ENCODE data around the gene TMCC3. TPM values are rescaled to one million over a fixed set of nuclear protein-coding genes. Genes with fewer than 3 reads are reported as not detected.

TMCC3 gene
- total and polyA plus RNA-seq, 9 of the 15 experiments (the other 6 are each of a cell fraction or from before 2014, with no cell fraction given), result not detected

DNA sequence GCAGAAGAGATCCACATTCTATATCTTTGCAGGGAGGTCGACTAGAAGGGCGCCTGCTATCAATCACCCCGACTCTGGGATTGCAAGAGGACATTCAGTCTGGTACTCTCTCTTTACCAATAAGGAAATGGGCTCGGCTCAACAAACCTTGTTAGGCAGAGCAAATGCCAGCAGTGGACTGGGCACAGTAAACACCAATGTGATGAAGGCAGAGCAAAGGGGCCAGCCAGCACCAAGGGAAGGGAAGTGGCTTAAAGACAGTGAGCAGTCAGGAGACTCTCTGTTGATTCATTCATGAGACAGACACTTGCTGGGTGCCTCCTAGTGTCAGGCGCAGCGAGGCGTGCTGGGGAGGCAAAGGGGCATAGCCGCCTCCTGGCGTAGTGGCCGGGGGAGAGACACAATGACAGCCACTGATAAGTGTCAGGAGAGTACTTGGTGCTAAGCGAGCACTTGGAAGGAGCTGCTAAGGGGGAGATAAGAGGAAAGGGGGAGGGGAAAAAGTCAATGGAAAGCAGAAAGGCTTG lies 34.1 kb downstream of the TMCC3 start (continued):
- TF ChIP-seq, protein P1, sequence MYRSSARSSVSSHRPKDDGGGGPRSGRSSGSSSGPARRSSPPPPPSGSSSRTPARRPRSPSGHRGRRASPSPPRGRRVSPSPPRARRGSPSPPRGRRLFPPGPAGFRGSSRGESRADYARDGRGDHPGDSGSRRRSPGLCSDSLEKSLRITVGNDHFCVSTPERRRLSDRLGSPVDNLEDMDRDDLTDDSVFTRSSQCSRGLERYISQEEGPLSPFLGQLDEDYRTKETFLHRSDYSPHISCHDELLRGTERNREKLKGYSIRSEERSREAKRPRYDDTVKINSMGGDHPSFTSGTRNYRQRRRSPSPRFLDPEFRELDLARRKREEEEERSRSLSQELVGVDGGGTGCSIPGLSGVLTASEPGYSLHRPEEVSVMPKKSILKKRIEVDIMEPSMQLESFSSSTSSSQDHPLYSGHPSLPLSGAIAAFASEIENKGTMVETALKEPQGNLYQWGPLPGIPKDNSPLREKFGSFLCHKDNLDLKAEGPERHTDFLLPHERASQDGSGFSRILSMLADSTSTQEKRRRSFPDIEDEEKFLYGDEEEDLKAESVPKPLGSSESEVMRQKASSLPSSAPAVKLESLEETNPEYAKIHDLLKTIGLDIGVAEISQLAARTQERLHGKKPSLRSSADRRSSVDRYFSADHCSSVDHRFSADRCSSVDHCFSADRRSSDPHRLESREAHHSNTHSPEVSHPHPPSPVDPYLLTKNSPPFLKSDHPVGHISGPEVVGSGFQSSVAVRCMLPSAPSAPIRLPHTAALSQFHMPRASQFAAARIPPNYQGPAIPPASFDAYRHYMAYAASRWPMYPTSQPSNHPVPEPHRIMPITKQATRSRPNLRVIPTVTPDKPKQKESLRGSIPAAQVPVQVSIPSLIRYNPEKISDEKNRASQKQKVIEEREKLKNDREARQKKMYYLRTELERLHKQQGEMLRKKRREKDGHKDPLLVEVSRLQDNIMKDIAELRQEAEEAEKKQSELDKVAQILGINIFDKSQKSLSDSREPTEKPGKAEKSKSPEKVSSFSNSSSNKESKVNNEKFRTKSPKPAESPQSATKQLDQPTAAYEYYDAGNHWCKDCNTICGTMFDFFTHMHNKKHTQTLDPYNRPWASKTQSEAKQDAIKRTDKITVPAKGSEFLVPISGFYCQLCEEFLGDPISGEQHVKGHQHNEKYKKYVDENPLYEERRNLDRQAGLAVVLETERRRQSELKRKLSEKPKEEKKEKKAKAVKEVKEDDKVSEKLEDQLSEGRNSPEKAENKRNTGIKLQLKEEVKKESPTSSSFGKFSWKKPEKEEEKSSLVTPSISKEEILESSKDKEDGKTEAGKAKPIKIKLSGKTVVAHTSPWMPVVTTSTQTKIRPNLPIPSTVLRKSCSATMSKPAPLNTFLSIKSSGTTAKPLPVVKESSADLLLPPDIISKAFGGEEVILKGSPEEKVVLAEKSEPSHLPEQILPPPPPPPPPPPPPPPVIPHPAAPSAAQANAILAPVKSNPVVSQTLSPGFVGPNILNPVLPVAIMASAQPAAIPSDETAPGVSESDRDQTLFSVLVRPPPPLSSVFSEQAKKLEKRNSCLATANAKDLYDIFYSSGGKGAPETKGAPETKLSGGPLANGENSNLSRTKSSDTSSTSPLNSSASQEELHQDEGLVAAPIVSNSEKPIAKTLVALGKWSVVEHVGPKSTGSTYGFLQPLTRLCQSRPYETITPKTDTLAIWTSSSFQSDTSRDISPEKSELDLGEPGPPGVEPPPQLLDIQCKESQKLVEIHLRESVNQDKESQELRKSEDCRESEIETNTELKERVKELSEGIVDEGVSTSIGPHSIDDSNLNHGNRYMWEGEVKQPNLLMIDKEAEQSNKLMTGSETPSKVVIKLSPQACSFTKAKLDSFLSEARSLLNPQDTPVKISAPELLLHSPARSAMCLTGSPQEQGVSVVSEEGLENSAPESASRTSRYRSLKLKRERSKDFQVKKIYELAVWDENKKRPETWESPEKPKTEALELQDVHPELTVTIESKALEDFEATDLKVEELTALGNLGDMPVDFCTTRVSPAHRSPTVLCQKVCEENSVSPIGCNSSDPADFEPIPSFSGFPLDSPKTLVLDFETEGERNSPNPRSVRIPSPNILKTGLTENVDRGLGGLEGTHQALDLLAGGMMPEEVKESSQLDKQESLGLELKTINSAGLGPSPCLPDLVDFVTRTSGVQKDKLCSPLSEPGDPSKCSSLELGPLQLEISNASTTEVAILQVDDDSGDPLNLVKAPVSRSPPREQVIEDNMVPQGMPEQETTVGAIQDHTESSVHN (IDR thresholded peaks at IDR 0.05; ENCODE audit: borderline replicate concordance in 1 of 2, low read depth in 1 of 2), result no peak
- TF ChIP-seq RBBP5 (IDR thresholded peaks at IDR 0.05; ENCODE audit: borderline replicate concordance, insufficient read depth, low read length, poor library complexity, severe bottlenecking) (no peak), ZNF75A (CRISPR knock-in tag; IDR thresholded peaks at IDR 0.05) (no peak), FOXA1 (IDR thresholded peaks at IDR 0.05; ENCODE audit: borderline replicate concordance) (no peak), MCM5 (IDR thresholded peaks at IDR 0.05; ENCODE audit: low read depth) (no peak), MAFK (IDR thresholded peaks at IDR 0.05; ENCODE audit: low read length) (no peak), SAFB2 (IDR thresholded peaks at IDR 0.05; ENCODE audit: borderline replicate concordance, low read depth, low read length, severe bottlenecking) (no peak), L3MBTL2 (IDR thresholded peaks at IDR 0.05) (no peak), CHD1 (IDR thresholded peaks at IDR 0.05; ENCODE audit: low read length) (no peak), PTRF (tag; IDR thresholded peaks at IDR 0.05) (no peak), CBX8 (IDR thresholded peaks at IDR 0.05; ENCODE audit: borderline replicate concordance, extremely low read depth, low read depth, low read length, poor library complexity, severe bottlenecking) (no peak), C11orf30 (IDR thresholded peaks at IDR 0.05; ENCODE audit: low read depth) (no peak), ZNF586 (CRISPR knock-in tag; conservative IDR thresholded peaks at IDR 0.05) (no peak), HMGN3 (IDR thresholded peaks at IDR 0.05; ENCODE audit: borderline replicate concordance, extremely low read depth, insufficient read length, low read depth, low read length) (no peak)
- TF ChIP-seq, protein P2, sequence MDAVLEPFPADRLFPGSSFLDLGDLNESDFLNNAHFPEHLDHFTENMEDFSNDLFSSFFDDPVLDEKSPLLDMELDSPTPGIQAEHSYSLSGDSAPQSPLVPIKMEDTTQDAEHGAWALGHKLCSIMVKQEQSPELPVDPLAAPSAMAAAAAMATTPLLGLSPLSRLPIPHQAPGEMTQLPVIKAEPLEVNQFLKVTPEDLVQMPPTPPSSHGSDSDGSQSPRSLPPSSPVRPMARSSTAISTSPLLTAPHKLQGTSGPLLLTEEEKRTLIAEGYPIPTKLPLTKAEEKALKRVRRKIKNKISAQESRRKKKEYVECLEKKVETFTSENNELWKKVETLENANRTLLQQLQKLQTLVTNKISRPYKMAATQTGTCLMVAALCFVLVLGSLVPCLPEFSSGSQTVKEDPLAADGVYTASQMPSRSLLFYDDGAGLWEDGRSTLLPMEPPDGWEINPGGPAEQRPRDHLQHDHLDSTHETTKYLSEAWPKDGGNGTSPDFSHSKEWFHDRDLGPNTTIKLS (IDR thresholded peaks at IDR 0.05; ENCODE audit: borderline replicate concordance, low read depth), result no peak; the same call in 1 of the 2 replicates
- TF ChIP-seq, protein P3, sequence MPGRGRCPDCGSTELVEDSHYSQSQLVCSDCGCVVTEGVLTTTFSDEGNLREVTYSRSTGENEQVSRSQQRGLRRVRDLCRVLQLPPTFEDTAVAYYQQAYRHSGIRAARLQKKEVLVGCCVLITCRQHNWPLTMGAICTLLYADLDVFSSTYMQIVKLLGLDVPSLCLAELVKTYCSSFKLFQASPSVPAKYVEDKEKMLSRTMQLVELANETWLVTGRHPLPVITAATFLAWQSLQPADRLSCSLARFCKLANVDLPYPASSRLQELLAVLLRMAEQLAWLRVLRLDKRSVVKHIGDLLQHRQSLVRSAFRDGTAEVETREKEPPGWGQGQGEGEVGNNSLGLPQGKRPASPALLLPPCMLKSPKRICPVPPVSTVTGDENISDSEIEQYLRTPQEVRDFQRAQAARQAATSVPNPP (IDR thresholded peaks at IDR 0.05; ENCODE audit: borderline replicate concordance, insufficient read depth, insufficient read length), result no peak

Measured in K562 (cell line).